A549 (cell line): ENCODE results near the gene SLC22A16.

Experiments
- BHLHE40 ChIP-seq: IDR thresholded peaks from 2 replicates; pipeline ENCODE4 v1.6.1; 2012; ENCODE audit warnings: low read depth, low read length, inconsistent platforms
- CBX8 ChIP-seq: fragments of 200-600 bp; sonication (generic); IDR thresholded peaks from 2 replicates; pipeline ENCODE4 v1.6.1; 2016
- KDM5A ChIP-seq: fragments of 200-600 bp; sonication (generic); IDR thresholded peaks from 2 replicates; pipeline ENCODE4 v1.6.1; 2016; ENCODE audit warnings: antibody characterized with exemption, mild to moderate bottlenecking
- MAFK ChIP-seq: fragments of 450-650 bp; IDR thresholded peaks from 2 replicates; pipeline ENCODE4 v1.6.1; 2014; ENCODE audit not compliant: partially characterized antibody
- MYC ChIP-seq: IDR thresholded peaks from 2 replicates; pipeline ENCODE4 v1.6.1; 2012; ENCODE audit warnings: mild to moderate bottlenecking, inconsistent platforms, low read length, improper control_type of control experiment, borderline replicate concordance
- RCOR1 ChIP-seq: fragments of 150-350 bp; IDR thresholded peaks from 2 replicates; pipeline ENCODE4 v1.6.1; 2014; ENCODE audit warnings: antibody characterized with exemption, low read length, low read depth
- TF ChIP-seq, protein P1 (sequence below): fragments of >200 bp; sonication (Bioruptor Twin); formaldehyde crosslinking; IDR thresholded peaks from 3 replicates; pipeline ENCODE4 v1.5.1; 2016

DNA sequence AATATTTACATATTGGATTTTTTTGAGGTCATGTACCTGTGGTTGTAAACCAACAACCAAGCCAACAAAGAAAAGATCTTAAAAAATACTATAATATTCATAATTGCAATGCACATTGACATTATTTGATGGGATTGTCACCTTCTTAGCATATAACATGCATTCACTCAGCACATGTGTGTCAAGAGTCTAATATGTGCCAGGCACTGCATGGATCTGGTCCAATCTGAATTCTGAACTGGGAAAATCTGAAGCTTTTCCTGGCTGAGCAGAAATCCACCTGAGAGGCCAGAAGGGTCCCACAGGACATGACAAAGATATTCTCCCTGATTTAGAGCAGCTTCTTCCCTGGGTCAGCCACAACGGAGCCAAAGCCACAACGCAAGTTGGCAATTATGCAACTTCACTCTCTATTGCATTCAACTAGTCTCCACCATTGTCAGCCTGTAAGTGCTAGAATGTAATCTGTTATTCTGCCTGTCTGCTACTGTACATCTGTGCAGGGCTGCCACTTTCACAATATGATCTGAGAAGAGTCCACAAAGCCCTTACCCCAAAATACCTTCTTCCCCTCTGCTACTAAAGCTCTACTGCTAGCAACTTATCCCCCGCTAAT lies 44.0 kb downstream of the SLC22A16 start:
- TF ChIP-seq, protein P1, sequence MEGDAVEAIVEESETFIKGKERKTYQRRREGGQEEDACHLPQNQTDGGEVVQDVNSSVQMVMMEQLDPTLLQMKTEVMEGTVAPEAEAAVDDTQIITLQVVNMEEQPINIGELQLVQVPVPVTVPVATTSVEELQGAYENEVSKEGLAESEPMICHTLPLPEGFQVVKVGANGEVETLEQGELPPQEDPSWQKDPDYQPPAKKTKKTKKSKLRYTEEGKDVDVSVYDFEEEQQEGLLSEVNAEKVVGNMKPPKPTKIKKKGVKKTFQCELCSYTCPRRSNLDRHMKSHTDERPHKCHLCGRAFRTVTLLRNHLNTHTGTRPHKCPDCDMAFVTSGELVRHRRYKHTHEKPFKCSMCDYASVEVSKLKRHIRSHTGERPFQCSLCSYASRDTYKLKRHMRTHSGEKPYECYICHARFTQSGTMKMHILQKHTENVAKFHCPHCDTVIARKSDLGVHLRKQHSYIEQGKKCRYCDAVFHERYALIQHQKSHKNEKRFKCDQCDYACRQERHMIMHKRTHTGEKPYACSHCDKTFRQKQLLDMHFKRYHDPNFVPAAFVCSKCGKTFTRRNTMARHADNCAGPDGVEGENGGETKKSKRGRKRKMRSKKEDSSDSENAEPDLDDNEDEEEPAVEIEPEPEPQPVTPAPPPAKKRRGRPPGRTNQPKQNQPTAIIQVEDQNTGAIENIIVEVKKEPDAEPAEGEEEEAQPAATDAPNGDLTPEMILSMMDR, result no peak
- no peak for TF ChIP-seq MYC
- no peak for TF ChIP-seq KDM5A
- no peak for TF ChIP-seq MAFK
- TF ChIP-seq CBX8, result no peak
- no peak for TF ChIP-seq BHLHE40
- no peak for TF ChIP-seq RCOR1
